ENCODE data around the gene IRX2. TPM values are rescaled to one million over a fixed set of nuclear protein-coding genes. Genes with fewer than 3 reads are reported as not detected.
A peak's percentile ranks its signal among the peaks of the same experiment; 100 is the strongest.

The IRX2 gene
- polyA plus RNA-seq, 6 donors from 2014 or later: not detected

GRCh38 chr5:2732850-2733249, 18.6 kb downstream of the IRX2 start:
- Mint-ChIP-seq H3K27ac (no peak overlapping the region), H3K4me3 (no peak overlapping the region), H3K27me3 (peaks cover 18 to 27% (median 21%) of the 10 kb centered on the region in 3 donors), H3K36me3 (no peaks in the 10 kb centered on the region), H3K9me3 (peaks cover 0 to 14% (median 2%) of the 10 kb centered on the region in 7 donors), H3K4me1 (no peaks in the 10 kb centered on the region)
- ATAC-seq (ENCODE audit: low read depth in 2 of 2) (no peak), DNase-seq (no peak)

GRCh38 chr5:2732004-2732403, 19.5 kb downstream of the IRX2 start:
- Mint-ChIP-seq H3K4me3 (no peak overlapping the region), H3K9me3 (peaks cover 0 to 16% (median 1%) of the 10 kb centered on the region in 7 donors), H3K36me3 (no peaks in the 10 kb centered on the region), H3K27me3 (peaks cover 9 to 22% (median 21%) of the 10 kb centered on the region in 3 donors), H3K27ac (peak overlapping the region in 1 of 6 donors; percentile 50), H3K4me1 (no peaks in the 10 kb centered on the region)
- no peak for DNase-seq
- no peak for ATAC-seq (ENCODE audit: low read depth in 2 of 2)

- ATAC-seq (ENCODE audit: low read depth in 2 of 2): no peak
- H3K27me3 Mint-ChIP-seq: peaks cover 5 to 21% (median 11%) of the 10 kb centered on the region in 3 donors
- DNase-seq: no peak
- no peaks in the 10 kb centered on the region for H3K4me1 Mint-ChIP-seq
- no peak overlapping the region for H3K4me3 Mint-ChIP-seq
- H3K27ac Mint-ChIP-seq: no peak overlapping the region
- H3K9me3 Mint-ChIP-seq: peaks cover 0 to 4% (median 3%) of the 10 kb centered on the region in 7 donors
- H3K36me3 Mint-ChIP-seq: no peaks in the 10 kb centered on the region
Measured at GRCh38 chr5:2729189-2729588, 22.3 kb downstream of the IRX2 start.

- Mint-ChIP-seq H3K27ac (no peak overlapping the region), H3K36me3 (no peaks in the 10 kb centered on the region), H3K27me3 (peaks cover 5 to 11% (median 8%) of the 10 kb centered on the region in 3 donors), H3K4me1 (no peaks in the 10 kb centered on the region), H3K9me3 (peaks cover 0 to 4% (median 3%) of the 10 kb centered on the region in 7 donors), H3K4me3 (no peak overlapping the region)
- DNase-seq (no peak), ATAC-seq (ENCODE audit: low read depth in 2 of 2) (no peak)
Measured at GRCh38 chr5:2727550-2727949, 23.9 kb downstream of the IRX2 start.

- DNase-seq (no peak), ATAC-seq (ENCODE audit: low read depth in 2 of 2) (no peak)
- Mint-ChIP-seq H3K27me3 (peaks cover 0 to 6% (median 5%) of the 10 kb centered on the region in 3 donors), H3K9me3 (peaks cover 0 to 4% (median 3%) of the 10 kb centered on the region in 7 donors), H3K36me3 (no peaks in the 10 kb centered on the region), H3K4me1 (no peaks in the 10 kb centered on the region), H3K27ac (no peak overlapping the region), H3K4me3 (no peak overlapping the region)
Measured at GRCh38 chr5:2725980-2726765, 25.3 kb downstream of the IRX2 start.

- ATAC-seq (ENCODE audit: low read depth in 2 of 2) (no peak), DNase-seq (no peak)
- H3K4me1 Mint-ChIP-seq: no peaks in the 10 kb centered on the region
- H3K9me3 Mint-ChIP-seq: peaks cover 0 to 8% (median 3%) of the 10 kb centered on the region in 7 donors
- H3K36me3 Mint-ChIP-seq: no peaks in the 10 kb centered on the region
- H3K27ac Mint-ChIP-seq: no peak overlapping the region
- H3K27me3 Mint-ChIP-seq: peaks cover 0 to 9% (median 6%) of the 10 kb centered on the region in 3 donors
- H3K4me3 Mint-ChIP-seq: no peak overlapping the region
Measured at GRCh38 chr5:2724831-2725230, 26.6 kb downstream of the IRX2 start.

GRCh38 chr5:2724031-2724581, 27.4 kb downstream of the IRX2 start:
- Mint-ChIP-seq H3K9me3 (peaks cover 0 to 9% (median 3%) of the 10 kb centered on the region in 7 donors), H3K4me1 (no peaks in the 10 kb centered on the region), H3K36me3 (no peaks in the 10 kb centered on the region), H3K4me3 (peak overlapping the region in 1 of 8 donors; percentile 30), H3K27me3 (peaks cover 0 to 9% (median 6%) of the 10 kb centered on the region in 3 donors), H3K27ac (no peak overlapping the region)
- ATAC-seq (ENCODE audit: low read depth in 2 of 2) (no peak), DNase-seq (no peak)

- Mint-ChIP-seq H3K27me3 (peaks cover 0 to 9% (median 4%) of the 10 kb centered on the region in 3 donors), H3K4me1 (no peaks in the 10 kb centered on the region), H3K36me3 (no peaks in the 10 kb centered on the region), H3K4me3 (no peak overlapping the region), H3K27ac (no peak overlapping the region), H3K9me3 (peaks cover 0 to 7% (median 4%) of the 10 kb centered on the region in 7 donors)
- no peak for ATAC-seq (ENCODE audit: low read depth in 2 of 2)
- DNase-seq: no peak
Measured at GRCh38 chr5:2722901-2723300, 28.6 kb downstream of the IRX2 start.

GRCh38 chr5:2721385-2722138, 29.9 kb downstream of the IRX2 start:
- Mint-ChIP-seq H3K4me1 (no peaks in the 10 kb centered on the region), H3K4me3 (no peak overlapping the region), H3K27me3 (peaks cover 0 to 15% (median 0%) of the 10 kb centered on the region in 3 donors)

GRCh38 chr5:2719332-2719731, 32.1 kb downstream of the IRX2 start:
- no peaks in the 10 kb centered on the region for H3K4me1 Mint-ChIP-seq
- ATAC-seq (ENCODE audit: low read depth in 2 of 2) (no peak), DNase-seq (no peak)
- H3K36me3 Mint-ChIP-seq: no peaks in the 10 kb centered on the region
- peaks cover 0 to 11% (median 6%) of the 10 kb centered on the region in 3 donors for H3K27me3 Mint-ChIP-seq
- H3K4me3 Mint-ChIP-seq: no peak overlapping the region
- H3K9me3 Mint-ChIP-seq: peaks cover 0 to 16% (median 1%) of the 10 kb centered on the region in 7 donors
- H3K27ac Mint-ChIP-seq: no peak overlapping the region

More at GRCh38 chr5:2721385-2722138, 29.9 kb downstream of the IRX2 start:
- no peaks in the 10 kb centered on the region for H3K36me3 Mint-ChIP-seq
- DNase-seq: no peak
- ATAC-seq (ENCODE audit: low read depth in 2 of 2): no peak
- no peak overlapping the region for H3K27ac Mint-ChIP-seq
- peaks cover 0 to 16% (median 1%) of the 10 kb centered on the region in 7 donors for H3K9me3 Mint-ChIP-seq

GRCh38 chr5:2718115-2718514, 33.4 kb downstream of the IRX2 start:
- no peak for DNase-seq
- peaks cover 0 to 16% (median 1%) of the 10 kb centered on the region in 7 donors for H3K9me3 Mint-ChIP-seq
- ATAC-seq (ENCODE audit: low read depth in 2 of 2): no peak
- no peak overlapping the region for H3K4me3 Mint-ChIP-seq
- no peak overlapping the region for H3K27ac Mint-ChIP-seq
- no peaks in the 10 kb centered on the region for H3K4me1 Mint-ChIP-seq
- peaks cover 0 to 10% (median 6%) of the 10 kb centered on the region in 3 donors for H3K27me3 Mint-ChIP-seq
- no peaks in the 10 kb centered on the region for H3K36me3 Mint-ChIP-seq

- ATAC-seq (ENCODE audit: low read depth in 2 of 2): no peak
- H3K27ac Mint-ChIP-seq: no peak overlapping the region
- no peaks in the 10 kb centered on the region for H3K4me1 Mint-ChIP-seq
- peaks cover 0 to 14% (median 6%) of the 10 kb centered on the region in 3 donors for H3K27me3 Mint-ChIP-seq
- H3K4me3 Mint-ChIP-seq: no peak overlapping the region
- H3K9me3 Mint-ChIP-seq: peaks cover 0 to 20% (median 1%) of the 10 kb centered on the region in 7 donors
- H3K36me3 Mint-ChIP-seq: no peaks in the 10 kb centered on the region
- DNase-seq: no peak
Measured at GRCh38 chr5:2715856-2716255, 35.6 kb downstream of the IRX2 start.

- H3K36me3 Mint-ChIP-seq: no peaks in the 10 kb centered on the region
- no peak overlapping the region for H3K27ac Mint-ChIP-seq
- H3K27me3 Mint-ChIP-seq: peaks cover 0 to 10% (median 6%) of the 10 kb centered on the region in 3 donors
- no peak for DNase-seq
- peak overlapping the region in 1 of 8 donors; percentile 36 for H3K4me3 Mint-ChIP-seq
- H3K9me3 Mint-ChIP-seq: peaks cover 0 to 16% (median 1%) of the 10 kb centered on the region in 7 donors
- ATAC-seq (ENCODE audit: low read depth in 2 of 2): no peak
- no peaks in the 10 kb centered on the region for H3K4me1 Mint-ChIP-seq
Measured at GRCh38 chr5:2714805-2715204, 36.7 kb downstream of the IRX2 start.
